RCC 7860 (cell line): Measurements from ENCODE around the gene ZFR2.
"Not testable (repeated sequence)": the region's sequence is repeated elsewhere in the genome, so short reads cannot be mapped to it uniquely, and the experiment has no call there.

Experiments
- DNase-seq: peaks from one replicate; pipeline ENCODE4 v3.0.0-alpha.2; 2015; ENCODE audit warnings: low spot score
- FAIRE-seq: peaks from 2 replicates; lab custom pipeline; 2012; peaks lifted over from hg19 to GRCh38; lab: Jason Lieb, UNC

Gene ZFR2

DNA sequence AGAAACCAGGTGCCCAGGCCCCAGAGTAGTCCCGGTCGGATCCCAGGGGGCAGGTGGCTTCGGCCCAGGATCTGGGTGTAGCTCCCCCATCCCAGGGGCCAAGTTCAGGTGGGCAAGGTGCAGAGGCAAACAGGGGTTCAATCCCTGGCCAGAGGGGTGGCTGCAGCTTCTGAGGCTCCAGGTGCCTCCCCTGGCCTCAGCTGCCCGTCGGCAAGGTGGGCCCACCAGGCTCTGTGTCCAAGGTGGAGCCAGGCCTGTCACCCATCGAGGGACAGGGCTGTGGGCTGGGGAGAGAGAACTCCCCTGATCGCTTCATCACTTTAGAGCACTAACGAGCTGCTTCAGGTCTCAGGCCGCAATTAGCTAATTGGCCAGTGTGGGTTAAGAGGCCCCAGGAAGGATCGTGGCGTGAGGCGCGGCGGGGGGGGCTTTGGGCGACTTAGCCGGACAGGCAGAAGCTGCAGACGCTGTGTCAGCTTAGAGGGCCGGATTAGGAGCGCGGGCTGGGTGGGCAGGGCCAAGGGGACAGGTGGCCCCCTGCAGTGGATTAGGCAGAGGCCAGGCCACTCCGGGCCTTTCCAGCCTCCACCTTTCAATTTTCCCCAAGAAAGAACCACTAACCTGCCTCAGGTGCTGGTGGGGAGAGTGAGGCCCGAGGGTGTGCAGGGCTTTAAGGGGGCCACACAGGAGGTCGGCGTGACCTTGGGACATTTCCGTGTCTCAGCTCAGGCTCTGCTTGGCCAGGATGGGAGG is 94.0 kb downstream of the ZFR2 start:
- DNase-seq (no peak), FAIRE-seq (no peak)

DNA sequence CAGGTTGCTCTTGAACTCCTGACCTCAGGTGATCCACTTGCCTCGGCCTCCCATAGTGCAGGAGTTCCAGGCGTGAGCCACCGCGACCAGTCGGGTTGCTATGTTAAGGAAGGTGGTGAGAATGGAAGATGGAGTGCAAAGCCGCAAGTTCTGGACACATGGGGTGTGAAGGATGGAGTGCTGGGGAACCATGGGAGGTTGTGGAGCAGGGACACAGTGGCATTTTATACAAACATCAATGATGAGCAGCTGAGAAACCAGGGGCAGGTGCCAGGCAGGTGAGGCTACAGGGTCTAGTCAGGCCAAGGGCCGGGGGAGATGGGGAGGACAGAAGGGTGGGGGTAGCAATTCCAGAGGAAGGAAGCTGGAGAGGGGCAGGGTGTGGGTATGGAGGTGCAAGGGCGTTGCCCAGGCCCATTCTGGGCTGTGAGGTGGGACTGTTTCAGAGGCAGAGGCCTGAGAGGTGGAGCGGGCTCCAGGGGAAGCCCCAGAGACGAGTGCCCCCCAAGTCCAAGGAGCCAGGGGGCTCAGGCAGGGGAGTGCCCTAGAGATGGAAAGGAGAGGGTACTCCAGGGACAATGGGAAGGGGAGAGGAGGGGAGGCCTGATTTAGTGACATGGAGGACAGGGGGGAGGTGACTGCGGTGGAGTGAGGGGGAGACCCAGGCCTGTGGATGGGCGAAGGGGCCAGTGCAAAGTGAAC is 94.9 kb downstream of the ZFR2 start:
- FAIRE-seq = no peak
- no peak for DNase-seq

DNA sequence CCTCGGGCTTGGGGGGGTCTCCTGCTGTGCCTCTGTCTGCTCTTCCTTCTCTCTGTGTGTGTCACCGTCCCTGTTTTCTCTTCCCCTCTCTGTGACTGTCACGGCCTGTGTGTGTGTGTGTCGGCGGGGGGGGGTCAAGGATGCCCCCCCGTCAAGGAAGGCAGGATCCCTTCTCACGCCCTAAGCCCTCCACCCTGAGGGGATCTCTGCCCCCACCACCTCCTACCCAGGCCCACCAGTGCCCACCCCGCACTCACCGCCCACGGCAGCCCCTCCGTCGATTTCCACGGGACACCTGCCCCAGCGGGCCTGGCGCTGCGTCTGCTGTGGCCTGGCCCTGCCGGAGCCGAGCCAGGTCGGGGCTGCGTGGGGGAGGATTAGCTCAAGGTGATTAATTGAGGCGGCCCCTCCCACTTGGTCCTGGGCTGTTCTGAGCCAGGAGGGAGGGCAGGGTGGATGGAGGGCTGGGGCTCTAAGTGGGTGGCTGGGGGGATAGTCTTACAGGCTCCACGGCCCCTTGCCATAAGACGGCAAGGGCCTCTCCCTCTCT is 96.9 kb downstream of the ZFR2 start, which contains the start of gene RAX2:
Gene RAX2, minus strand, starts transcription at position 323 of the 550 bp plus-strand sequence. CDS start 486 bp downstream, outside the sequence.
- DNase-seq (no peak), FAIRE-seq (no peak)

DNA sequence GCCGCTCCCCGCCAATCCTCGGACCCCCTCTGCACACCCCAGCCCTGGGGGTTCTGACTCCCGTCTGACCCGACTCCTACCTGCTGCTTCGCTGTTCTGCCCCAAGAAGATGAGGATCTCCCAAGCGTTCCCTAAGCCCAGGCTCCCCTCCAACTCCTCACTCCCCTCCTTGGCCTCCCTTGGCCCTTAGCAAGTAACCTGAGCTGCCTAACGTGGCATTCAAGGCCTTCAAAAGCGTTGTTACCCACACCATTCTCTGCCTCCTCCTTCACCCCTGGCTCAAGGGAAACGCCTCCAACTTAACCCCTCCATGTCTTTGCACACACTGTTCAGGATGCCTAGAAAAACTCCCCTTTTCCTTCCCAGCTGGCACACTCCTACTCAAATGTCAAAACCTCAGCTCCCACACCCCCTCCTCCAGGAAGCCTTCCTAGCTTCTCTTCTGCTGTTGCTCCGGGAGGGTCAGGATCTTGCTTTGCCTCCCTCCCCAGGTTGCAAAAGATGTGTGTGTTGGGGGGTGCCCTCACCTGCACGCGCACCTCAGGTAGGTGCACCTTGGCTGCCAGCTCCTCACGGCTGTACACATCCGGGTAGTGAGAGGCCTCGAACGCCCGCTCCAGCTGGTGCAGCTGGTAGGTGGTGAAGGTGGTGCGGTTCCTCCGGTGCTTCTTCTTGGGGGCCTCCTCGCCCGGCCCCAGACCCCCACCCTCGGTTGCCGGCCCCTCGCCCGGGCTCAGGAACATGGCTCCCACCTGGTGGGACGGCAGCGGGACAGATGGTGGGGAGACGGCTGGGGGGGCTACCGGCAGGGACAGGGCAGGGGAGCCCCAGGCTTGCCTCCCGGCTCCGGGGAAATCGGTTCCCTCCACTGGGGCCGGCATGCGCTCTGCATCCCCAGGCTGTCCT is 97.6 kb downstream of the ZFR2 start:
- FAIRE-seq (no peak), DNase-seq (no peak)

DNA sequence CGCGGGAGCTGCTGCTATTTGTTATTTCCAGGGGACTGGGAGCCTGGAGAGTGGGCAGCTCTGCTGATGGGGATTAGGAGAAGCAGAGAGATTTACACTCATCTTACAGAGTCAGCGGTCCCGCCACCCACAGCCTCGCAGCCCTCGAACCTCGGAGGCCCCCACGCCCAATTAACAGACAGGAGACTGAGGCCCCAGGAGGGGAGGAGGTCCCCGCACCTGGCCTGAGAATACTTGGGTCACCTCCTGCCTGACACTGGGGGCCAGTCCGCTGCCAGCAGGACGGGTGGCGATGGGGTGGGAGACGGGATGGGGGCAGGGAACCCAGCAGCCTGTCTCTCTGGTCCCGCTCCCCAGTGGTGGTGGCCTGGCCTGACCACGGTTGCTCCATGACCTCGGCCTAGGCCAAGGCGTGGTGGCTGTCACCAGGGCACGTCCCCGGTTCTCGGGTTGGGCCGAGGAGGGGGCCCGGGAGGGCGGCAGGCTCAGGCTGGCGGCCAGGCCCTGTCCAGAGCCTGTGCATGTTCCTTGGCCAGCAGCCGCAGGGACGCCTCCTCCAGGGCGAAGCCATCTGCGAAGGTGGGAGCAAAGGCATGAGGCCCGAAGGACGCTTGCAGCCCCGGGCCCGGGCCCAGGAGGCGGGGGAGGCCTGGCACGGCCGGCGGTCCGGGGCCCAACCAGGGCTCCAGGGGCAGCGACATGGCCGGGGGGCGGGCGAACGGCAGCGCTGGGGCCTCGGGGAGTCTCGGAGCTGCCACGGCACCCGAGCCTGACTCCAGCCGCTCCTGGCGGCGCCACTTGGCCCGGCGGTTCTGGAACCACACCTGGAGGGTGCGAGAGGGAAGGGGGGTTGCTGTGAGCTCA is 98.5 kb downstream of the ZFR2 start:
- no peak for FAIRE-seq
- no peak for DNase-seq

DNA sequence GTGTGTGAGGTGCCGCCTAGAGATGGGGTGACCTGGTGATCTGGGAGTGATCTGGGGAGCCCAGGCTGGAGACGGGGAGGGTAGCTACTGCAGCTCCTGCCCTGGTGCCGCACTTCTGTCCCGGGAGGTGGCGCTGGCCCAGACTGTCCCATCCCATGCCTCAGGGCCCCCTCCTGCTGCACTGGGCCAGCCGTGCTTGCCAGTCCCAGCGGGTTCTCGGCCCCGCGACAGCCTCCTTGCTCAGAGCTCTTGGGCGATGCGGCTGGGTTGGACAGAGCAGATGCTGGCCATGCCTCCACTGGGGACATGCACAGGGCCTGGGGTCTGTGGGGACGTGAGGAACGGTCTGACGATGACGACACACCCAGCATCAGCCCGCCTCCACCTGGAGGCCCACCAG is 99.3 kb downstream of the ZFR2 start:
- no peak for FAIRE-seq

DNA sequence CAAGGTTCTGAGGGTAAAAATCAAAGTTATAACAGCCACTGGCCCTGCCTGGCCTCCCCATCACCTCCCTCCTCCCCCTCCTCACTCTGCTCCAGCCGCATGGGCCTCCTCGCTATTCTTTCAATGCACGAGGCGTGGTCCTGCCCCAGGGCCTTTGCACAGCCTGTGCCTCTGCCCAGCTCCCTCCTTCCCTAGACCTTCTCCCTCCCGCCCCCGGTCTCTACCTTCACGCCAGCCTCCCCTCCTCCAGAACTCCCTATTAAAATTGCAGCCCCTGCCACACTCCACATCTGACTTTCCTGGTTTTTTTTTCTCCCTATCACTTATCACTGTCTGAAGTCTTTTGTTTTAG is 100.1 kb downstream of the ZFR2 start:
- DNase-seq (no peak), FAIRE-seq (no peak)

More for the DNA sequence above, 99.3 kb downstream of the ZFR2 start:
- no peak for DNase-seq

DNA sequence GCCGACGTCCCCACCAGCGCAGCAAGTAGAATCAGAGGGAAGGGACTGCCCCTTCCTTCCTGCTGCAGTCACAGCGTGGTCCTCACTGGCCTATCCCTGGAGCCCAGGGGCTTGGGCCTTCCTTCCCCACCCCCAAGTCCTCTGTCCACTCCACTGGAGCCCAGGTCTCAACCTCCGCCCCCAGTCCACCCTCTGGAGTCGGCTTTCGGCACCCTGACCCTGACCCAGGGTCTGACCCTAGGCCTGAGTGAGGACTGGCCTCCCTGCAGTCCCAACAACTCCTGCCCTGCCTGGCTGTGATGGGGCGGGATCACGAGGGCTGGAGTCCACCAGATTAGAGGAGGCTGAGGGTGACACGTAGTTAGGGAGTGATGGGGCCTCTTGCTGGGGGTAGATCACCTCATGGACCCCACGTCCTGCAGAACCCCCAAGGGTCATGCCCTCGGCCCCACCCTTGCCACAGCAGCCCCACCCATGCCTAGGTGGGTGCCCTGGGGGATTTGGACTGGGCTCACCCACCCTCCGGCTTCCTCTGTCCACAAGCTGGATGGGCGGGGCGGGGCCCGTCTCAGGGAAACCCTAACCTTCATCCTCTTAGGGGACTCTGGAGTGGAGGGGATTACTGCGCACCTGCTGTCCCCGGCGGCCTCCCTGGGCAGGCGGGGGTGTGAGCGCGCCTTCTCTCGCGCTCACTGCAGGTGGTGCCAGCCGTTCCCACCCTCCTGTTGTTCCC is 100.7 kb downstream of the ZFR2 start:
- FAIRE-seq (no peak), DNase-seq (no peak)

DNA sequence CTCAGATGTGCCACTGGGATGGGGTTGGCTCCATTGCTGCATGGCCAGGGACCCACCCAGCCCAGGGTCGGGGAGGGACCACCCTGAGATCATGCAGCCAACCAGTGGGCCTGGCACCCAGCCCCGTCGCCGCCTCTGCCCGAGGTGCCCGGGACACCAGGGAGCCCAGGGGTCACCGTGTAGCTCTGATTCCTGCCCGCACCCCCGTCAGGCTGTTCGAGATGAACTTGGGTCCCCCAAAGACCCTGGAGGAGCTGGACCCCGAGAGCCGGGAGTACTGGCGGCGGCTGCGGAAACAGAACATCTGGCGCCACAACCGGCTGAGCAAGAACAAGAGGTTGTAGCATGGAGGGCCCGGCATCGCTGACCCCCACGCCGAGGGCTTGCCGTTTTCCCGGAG is 101.8 kb downstream of the ZFR2 start:
- FAIRE-seq = no peak

DNA sequence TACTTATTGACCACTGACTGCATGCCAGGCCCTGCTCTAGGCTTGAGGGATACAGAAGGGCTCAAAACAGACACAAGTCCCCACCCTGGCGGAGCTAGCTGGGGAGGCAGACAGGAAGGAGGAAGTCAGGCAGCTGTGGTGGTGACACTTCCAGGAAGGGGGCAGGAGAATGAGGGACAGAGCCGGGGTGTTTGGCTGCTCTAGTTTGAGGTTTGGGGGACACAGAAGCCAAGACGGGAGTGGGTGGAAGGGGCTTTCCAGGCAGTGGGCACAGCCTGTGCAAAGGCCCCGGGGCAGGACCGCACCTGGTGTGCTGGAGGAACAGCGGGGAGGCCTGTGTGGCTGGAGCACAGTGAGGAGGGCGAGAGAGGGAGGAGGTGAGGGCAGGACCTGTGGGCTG is 102.3 kb downstream of the ZFR2 start:
- DNase-seq = no peak

More for the DNA sequence above, 101.8 kb downstream of the ZFR2 start:
- no peak for DNase-seq

DNA sequence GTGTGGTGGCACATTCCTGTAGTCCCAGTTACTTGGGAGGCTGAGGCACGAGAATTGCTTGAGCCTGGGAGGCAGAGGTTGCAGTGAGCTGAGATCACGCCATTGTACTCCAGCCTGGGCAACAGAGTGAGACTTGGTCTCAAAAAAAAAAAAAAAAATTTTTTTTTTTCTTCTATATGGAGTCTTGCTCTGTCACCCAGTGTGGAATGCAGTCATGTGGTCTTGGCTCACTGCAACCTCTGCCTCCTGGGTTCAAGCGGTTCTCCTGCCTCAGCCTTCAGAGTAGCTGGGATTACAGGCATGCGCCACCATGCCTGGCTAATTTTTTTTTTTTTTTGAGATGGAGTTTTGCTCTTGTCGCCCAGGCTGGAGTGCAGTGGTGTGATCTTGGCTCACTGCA is 103.1 kb downstream of the ZFR2 start:
- not testable (repeated sequence) for FAIRE-seq, DNase-seq

More for the DNA sequence above, 102.3 kb downstream of the ZFR2 start:
- FAIRE-seq = no peak

DNA sequence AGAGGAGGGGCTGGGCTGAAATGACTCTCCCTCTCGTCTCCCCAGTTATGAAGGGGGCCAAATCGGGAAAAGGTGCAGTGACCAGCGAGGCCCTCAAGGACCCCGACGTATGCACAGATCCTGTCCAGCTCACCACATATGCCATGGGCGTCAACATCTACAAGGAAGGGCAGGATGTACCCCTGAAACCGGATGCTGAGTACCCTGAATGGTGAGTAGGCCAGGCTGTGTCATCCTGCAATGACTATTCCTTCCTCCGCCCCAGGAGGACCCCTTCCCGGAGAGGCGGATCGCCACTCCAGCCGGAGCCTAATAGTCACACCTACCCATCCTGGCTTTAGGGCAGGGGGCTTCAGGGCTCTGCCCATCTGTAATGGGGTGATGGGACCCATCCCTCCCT is 103.7 kb downstream of the ZFR2 start:
- FAIRE-seq (no peak), DNase-seq (no peak)

DNA sequence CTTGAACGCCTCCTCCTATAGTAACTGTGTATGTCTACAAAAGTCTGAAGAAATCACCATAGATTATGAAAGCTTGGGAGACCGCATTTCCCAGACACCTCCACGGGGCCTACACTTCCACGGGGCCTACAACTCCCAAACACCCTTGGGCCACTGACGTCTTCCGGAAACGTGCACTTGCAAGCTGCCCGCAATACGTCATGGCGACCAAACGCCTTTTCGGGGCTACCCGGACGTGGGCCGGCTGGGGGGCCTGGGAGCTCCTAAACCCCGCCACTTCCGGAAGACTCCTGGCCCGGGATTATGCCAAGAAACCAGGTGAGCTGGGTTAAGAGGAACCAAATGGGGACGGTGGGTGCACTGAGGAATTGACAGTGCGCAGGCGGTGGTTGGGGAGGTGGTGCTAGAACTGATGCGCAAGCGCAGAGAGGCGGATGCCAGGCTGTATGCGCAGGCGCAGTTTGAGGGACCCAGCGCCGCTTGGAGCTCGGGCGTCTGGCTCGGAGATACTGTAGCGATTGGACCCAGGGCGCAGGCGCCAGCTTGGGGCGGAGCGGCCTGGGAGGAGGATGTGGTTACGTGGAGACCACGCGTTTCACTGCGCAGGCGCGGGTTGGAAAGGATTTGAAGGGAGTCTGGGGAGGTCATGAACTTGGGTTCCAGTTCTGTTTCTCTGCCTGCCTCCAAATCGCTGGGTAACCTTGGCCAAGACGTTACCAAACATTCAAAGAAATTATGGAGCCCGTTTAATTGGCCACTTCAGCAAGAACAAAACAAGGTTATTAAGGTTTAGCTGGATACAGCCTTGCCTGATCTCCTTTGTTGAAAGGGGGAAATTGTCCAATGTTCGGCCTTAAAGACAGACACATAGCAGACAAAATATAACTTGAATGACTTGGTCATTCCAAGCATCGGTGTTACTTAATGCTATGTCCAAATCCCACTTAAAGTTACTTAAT is 106.1 kb downstream of the ZFR2 start, which contains the start of gene MRPL54:
Gene MRPL54, plus strand, starts transcription at position 182 of the 959 bp plus-strand sequence. Its CDS starts 19 bp downstream, at position 201.
- DNase-seq (peak; percentile 97), FAIRE-seq (peak; percentile 86)

DNA sequence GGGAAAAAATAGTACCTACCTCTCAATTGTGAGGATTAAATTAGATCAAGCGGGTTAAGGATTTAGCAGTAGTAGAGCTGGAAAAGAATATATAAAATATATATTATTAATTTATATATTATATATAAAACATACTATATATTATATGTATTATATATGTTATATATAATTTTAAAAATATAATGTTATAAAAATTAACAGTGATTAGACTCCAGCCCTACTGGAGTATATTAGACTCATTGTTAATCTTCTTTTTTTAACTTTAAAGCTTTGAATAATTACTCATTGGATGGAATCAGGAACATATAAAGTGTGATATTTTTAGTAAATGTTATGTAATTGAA is 106.7 kb downstream of the ZFR2 start:
- no peak for DNase-seq
- no peak for FAIRE-seq

DNA sequence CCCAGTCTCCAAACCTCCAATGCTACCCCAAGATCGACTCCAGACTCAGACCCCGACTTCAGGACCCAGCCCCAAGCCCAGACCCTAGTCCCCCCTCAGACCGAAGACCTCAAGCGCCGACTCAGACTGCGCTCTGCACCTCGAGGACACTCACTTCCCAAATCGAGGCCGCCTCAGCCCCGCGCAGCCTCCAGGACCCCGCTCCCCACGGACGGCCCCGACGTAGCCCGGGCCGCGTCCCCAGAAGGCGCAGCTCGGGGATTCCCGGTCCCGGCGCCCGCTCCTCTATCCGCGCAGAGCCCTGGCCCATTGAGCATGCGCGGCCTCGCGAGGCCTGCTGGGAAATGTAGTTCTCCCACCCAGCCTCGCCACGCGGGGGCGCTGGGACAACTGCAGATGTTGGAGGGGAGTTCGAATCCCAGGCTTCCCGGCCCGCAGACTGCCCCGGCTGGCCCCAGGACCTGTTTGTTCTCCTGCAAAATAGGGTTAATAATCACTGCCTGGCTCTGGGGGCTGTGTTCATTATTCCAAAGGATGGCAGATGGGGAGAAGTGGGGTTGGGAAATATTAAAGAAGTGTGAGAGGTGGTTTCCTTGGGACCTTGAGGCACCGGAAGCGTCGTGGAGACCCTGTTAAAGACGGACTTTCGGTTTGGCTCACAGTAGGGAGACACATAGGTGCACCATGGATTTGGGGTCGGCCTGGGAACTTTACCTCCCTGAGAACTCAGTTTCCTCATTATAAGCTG is 107.3 kb downstream of the ZFR2 start, which contains the start of gene APBA3:
Gene APBA3, minus strand, starts transcription at position 311 of the 748 bp plus-strand sequence. CDS start 1,428 bp downstream, outside the sequence.
- DNase-seq = peak; percentile 76
- FAIRE-seq = no peak

DNA sequence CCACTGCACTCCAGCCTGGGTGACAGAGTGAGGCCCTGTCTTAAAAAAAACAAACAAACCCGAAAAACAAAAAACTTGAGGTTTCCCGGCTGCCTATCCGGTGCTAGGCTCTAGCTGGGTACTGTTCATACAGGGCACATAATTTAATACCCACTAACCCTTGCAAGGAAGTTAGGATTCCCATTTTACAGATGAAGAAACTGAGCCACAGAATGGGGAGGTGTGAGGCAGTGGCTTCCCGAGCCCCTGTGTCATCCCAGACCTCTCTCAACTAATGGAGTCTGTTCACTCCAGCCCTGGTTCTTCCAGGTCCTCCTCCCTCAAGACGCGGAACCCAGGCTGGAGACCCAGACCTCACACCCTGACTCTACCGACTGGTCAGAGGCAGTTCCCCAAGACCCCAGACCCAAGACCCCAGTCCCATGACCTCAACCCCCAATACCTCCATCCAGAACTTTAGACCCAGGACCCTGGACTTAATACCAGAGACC is 107.9 kb downstream of the ZFR2 start:
- DNase-seq (no peak), FAIRE-seq (no peak)
